ENCODE results near the gene SUFU.

Gene SUFU

DNA sequence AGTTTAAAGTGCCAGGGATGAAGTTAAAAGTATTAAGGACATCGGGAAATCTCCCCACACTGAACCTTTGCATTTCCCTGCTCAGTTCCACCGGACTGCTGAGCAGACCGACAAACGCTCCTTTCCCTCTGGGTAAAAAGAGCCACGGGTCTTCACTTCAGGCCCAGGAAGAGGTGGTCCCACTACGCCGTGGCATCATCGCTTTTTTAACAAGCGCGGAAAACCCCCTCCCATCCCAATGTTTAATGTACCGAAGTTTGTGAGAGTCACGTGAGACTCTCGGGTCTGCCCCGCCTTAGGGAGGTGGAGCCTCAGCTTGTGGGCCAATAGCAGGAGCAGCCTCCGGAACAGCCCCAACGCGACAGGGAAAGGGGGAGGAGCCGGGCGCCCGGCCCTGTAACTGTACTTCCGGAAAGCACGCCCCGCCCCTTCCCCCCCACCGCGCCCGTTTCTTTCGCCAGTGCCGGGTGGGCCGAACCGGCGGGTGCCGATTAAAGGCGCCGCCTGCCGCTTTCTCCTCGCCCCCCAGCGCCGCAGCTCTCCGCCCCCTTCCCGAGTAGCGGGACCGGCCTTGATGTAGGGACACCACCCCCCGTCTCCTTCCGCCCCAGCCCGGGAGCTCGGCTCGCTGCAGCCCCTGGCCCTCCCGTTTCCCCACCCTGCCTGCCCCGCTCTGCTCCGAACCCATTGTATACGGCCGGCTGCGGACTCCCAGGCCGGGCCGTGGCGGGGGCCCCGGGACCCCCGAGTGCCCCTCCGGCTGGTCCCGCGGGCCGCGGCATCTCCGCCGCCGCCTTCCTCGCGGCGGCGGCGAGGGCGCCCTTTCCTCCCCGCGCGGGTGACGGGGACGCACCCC is 138.3 kb downstream of the SUFU start:
- DNase-seq, result peak; percentile 98 to 99

DNA sequence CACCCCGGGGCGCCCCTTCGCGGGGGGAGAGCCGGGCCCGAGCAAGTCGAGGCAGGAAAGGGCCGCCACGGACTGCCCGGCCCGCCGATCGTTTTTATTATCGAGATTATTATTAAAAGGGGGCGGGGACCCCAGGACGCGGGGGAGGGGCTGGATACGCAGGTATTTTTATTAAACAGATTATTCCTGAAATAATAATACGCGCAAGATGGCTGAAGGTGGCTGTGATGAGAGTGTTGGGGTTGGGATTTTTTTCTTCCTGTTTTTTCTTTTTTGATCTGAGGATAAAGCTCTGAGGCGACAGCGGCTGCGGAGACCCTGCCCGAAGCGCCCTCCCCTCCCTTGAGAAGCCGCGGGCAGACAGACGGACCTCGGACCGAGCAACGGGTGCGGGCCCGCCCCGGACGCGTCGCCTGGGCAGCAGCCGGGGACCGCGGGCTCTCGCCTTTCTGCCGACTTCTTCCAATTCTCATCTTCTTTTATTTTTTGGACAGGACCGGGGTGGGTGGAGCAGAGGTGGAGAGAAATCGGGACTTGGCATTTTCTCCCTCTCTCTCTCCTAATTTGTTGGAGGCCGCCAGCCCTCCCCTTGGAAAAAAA is 139.1 kb downstream of the SUFU start:
- DNase-seq, result peak; percentile 54 to 62

DNA sequence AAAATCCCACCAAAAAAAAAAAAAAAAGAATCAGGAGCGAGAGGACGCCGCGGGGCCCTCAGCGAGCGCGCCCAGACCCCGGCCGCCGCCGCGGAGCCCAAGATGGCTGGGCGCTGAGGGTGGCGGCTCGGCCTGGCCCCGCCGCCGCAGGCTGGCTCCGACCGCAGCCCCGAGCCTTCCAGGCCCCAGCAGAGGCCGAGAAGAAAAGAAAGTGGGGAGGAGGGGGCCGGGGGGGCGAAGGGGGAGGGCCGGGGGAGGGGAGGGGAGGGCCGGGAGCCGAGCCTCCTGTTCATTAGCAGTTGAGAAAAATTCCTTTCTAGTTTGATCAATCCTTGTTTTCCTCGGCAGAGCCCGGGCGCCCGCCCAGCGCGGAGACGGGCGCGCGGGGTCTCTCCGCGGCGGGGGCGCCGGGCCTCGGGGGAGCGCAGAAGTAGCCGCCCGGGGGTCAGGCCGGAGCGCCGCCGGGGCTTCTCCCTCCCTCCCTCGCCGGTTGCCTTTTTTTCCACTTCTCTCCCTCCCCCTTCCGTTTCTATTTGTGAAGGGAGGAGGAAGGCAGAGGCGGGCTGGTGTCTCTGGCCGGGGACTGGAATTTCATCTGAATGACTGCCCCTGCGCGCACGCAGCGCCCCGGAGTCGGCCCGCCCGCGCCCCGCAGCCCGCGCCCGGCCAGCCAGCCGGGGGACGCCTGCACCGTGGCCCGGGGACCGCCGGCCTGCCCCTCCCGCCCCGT is 139.7 kb downstream of the SUFU start:
- DNase-seq, result peak; percentile 42 to 55

- DNase-seq, result peak; percentile 34 to 54
Observed at GRCh38 chr10:102644066-102644645, 140.4 kb downstream of the SUFU start, which contains the start of gene TRIM8. Gene TRIM8 (plus strand): TSS chr10:102644479. CDS start chr10:102644618, 139 bp downstream.

GRCh38 chr10:102644646-102645387 is 141.0 kb downstream of the SUFU start:
- peak; percentile 84 to 87 for DNase-seq

DNA sequence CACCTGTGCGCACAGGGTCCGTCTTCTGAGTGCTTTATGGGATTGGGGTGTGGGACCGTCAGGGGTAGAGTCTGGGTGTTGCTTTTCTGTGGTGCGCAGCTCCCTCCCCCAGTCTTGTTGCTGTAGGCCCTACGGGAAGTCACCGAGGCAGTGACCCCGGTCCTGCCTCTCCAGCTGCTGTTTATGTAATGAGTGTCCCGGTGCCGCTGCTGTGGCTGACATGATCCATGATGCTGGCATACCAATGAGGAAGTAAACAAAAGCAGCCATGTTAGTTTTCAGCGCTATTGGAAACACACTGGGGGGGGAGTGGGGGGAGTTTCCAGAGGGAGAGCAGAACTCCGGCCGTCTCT is 141.6 kb downstream of the SUFU start:
- DNase-seq, result peak; percentile 63 to 70

- peak; percentile 81 for DNase-seq
Observed at GRCh38 chr10:102645741-102646609, 142.2 kb downstream of the SUFU start.

GRCh38 chr10:102646610-102647442 is 143.1 kb downstream of the SUFU start:
- peak; percentile 48 for DNase-seq

DNA sequence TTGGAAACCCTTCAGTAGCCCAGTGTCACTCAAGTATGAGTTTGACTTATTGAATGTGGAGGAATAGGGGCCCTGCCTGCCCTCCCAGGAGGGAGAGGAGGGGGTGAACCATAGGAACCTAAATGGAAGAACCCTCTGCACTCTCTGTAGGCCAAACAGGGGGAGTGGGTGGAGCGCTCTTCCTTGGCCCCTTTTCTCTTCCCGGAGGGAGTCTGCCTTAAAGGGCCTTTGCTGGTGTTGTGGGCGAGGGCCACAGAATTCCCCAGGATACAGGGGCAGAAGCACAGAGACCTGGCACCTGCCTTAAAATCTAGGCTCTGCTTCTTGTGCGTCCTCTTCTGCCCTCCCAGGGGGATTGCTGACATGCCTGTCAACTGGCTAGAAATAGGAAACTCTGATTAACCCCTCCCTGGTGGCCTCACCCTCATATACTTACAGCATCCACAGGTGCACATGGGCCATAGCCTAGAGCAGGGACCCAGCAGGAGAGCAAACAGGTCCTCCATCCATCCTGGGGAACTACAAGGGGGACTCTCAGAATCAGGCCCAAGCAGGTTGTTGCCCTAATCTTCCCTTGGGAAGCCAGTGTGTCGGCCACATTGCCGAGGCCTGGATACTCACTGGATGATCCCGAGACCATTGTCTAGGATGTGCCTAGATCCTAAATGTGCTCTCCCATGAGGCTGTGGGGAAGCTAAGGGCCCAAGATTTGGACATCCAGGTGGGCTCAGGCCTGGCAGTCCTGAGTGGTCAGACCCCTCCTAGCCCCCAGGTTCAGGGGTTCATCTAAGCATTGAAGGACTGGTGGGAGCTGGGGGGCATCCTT is 143.9 kb downstream of the SUFU start:
- DNase-seq, result no peak

DNA sequence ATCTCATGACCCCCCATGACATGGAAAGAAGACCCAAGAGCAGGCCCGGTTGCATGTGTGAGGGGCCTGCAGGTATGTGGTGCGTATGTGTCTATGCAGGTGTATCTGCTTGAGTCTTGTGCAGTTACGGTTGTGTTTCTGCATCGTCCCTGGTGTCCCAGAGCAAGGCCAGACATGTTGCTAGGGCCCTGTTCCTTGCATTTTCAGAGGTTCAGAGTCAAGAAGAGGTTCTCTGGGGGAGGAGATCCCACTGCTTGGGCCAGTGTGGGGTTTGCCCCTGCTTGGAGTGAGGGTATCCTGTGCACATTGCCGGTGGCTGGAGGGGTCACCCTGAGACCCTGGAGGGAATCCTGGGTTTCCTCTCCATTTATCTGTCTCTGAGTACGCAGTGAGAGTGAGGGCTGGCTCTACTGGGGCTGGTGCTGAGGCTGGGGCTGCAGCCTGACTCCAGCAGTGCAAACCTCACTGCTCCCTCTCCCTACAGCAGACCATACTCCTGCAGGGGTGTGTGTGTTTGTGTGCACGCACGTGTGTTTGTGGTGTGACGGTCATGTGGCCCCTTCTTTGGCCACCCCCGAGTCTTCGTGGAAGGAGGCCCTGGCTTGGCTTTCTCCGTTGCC is 144.6 kb downstream of the SUFU start:
- DNase-seq, result no peak

DNA sequence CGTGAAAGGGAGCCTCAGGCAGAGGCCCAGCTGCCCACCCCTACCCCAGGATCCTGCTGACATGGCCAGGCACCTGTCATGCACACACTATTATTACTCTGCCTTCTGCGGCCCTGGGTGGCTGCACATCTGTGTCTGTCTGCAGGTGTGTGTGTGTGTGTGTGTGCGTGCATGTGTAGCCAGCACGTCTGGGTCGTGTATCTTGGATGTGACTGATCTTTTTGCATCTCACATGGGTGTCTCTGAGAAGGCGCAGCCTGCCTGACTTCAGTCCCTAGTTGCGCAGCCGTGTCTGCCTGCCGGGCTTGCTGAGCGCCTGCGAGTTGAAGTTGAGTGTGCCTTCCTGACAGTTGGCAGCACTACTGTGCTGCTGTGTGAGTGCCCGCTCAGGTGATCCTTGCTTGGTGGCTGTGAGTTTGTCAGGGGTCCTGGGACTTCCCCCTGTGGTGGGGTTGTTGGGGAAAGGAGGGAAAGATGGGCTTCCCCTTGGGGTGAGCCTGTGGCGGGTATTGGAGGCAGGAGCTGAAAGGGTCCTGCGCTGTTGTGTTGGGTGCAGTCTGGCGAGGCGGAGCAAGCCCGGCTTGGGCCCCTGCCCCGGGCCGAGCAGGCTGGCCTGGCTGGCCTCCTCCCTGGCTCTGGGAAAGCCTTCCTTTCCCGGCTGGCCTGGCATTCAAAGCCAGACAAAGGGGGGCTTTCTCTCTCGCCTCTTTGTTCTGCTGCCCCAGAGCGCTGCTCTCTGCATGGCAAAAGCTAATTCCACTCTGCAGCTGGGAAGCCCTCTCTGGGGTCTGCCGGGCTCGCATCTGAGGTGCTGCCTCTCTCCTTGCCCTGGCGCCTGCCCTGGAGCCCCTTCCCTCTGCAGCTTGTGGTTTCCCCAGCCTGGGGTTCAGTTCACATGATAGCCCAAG is 145.4 kb downstream of the SUFU start:
- peak; percentile 29 to 33 for DNase-seq

GRCh38 chr10:102649797-102650654 is 146.3 kb downstream of the SUFU start:
- no peak for DNase-seq

DNA sequence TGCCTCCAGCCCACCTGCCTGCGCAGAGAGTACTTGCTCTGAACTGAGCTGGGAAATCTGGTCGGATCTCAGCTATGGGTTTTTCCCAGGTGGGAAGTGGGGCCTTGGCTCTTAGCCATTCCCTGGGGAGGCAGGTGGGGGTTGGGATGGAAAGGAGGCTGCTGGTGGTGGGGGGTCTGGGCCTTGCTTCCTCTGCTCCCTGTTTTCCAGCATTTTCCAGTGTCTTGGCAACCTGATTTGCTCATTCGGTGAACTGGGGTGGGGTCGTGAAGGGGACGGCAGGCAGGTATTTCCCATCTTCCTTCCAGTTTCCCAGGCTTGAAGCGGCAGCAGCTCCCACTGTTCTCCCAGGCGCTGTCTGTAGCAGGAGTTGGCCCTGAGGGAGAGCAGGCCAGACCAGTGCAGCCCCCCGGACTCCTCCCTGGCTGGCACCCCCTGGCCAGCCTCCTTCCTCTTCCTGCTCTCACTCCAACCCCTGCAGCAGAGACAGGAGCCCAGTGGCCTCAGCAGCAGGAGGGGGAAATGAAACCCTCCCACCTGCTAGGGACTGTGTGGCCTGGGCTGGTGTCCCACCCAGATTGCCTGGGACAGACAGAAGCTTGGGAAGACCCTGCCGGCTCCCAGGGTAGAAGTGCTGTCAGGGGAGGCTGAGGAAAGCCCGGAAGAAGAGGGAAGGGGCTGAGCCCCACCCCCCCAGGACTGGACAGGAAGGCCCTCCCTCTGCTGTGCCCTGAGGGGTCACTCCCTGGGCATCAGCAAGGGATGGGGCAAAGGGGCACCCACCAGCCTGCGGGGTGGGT is 147.1 kb downstream of the SUFU start:
- DNase-seq, result no peak

- no peak for DNase-seq
Observed at GRCh38 chr10:102651455-102652169, 147.8 kb downstream of the SUFU start.

GRCh38 chr10:102652170-102652916 is 148.6 kb downstream of the SUFU start:
- DNase-seq, result no peak
